GM12878 (cell line): ENCODE data around the gene PPP4C. TPM values are rescaled to one million over a fixed set of nuclear protein-coding genes. Genes with fewer than 3 reads are reported as not detected.

Experiments
- ATAC-seq: fragments of 200-7000 bp; cut with Tn5 transposase; 3 replicates; pipeline ENCODE4 v1.9.1; 2020; ENCODE audit warnings: mild to moderate bottlenecking, moderate library complexity
- BruUV-seq: library from RNA; stranded (reverse); fragments of 400-500 nt; replicated peaks from 2 replicates; lab custom pipeline; 2021; lab: Mats Ljungman, UMichigan
- CTCF ChIA-PET: fragments of 300-600 bp; sonication (Branson Sonifier 250); formaldehyde crosslinking; extraction: SDS; loops from one replicate; lab custom pipeline; 2021; ENCODE audit warnings: inconsistent platforms; lab: Yijun Ruan, JAX
- POLR2A ChIA-PET: fragments of 350-600 bp; formaldehyde crosslinking; extraction: SDS; loops from one replicate; lab custom pipeline; 2021; ENCODE audit warnings: inconsistent platforms; lab: Charles Lee
- RAD21 ChIA-PET: fragments of 300-600 bp; sonication (Branson Sonifier 250); formaldehyde crosslinking; loops from one replicate; lab custom pipeline; 2023; ENCODE audit warnings: antibody characterized with exemption; ENCODE audit not compliant: unreplicated experiment; lab: Charles Lee
- SMC1A ChIA-PET: fragments of 300-600 bp; sonication (Branson Sonifier 250); formaldehyde crosslinking; loops from one replicate; lab custom pipeline; 2023; ENCODE audit not compliant: unreplicated experiment, uncharacterized antibody; lab: Charles Lee
- DNase-seq: peaks from one replicate; pipeline ENCODE4 v3.0.0-alpha.2; 2011; ENCODE audit warnings: low read depth, low spot score
- FAIRE-seq: peaks from 3 replicates; lab custom pipeline; 2011; peaks lifted over from hg19 to GRCh38; lab: Jason Lieb, UNC
- H2AFZ ChIP-seq: 2 replicates; pipeline ENCODE4 v1.6.0; 2011; ENCODE audit warnings: low read depth, low read length, control low read depth; ENCODE audit not compliant: control insufficient read depth
- H3K27ac ChIP-seq: 2 replicates; pipeline ENCODE4 v1.5.1; 2011; ENCODE audit warnings: control low read depth; ENCODE audit not compliant: control insufficient read depth, insufficient read depth
- H3K27me3 ChIP-seq, 2 experiments: replicated peaks in 1 of 2; 2 replicates each; pipeline versions ENCODE4 v1.6.0 to v1.6.1; 2011; ENCODE audit warnings: low read length in 1 of 2; ENCODE audit not compliant: control insufficient read depth in 2 of 2, insufficient read depth in 2 of 2
- H3K36me3 ChIP-seq, 2 experiments: 2 replicates each; pipeline ENCODE4 v1.5.1; 2011; ENCODE audit warnings: low read length in 1 of 2; ENCODE audit not compliant: control insufficient read depth in 2 of 2, insufficient read depth in 2 of 2
- H3K4me1 ChIP-seq: 2 replicates; pipeline ENCODE4 v1.6.1; 2011; ENCODE audit warnings: mild to moderate bottlenecking, low read length, moderate library complexity, mixed read lengths; ENCODE audit not compliant: control insufficient read depth, insufficient read depth
- H3K4me2 ChIP-seq: 2 replicates; pipeline ENCODE4 v1.6.0; 2011; ENCODE audit warnings: control low read depth; ENCODE audit not compliant: control insufficient read depth, insufficient read depth
- H3K4me3 ChIP-seq: fragments of 200-600 bp; sonication (generic); 2 replicates; pipeline ENCODE4 v1.5.1; 2016
- H3K79me2 ChIP-seq: 2 replicates; pipeline ENCODE4 v1.6.0; 2011; ENCODE audit warnings: low read length; ENCODE audit not compliant: control insufficient read depth, insufficient read depth
- H3K9ac ChIP-seq: 2 replicates; pipeline ENCODE4 v1.8.0; 2011; ENCODE audit warnings: low read length, control low read depth, mixed read lengths; ENCODE audit not compliant: control insufficient read depth, insufficient read depth
- H3K9me3 ChIP-seq: replicated peaks from 3 replicates; pipeline ENCODE4 v1.5.1; 2011; ENCODE audit warnings: mild to moderate bottlenecking, low read length; ENCODE audit not compliant: control insufficient read depth, insufficient read depth
- H4K20me1 ChIP-seq: 2 replicates; pipeline ENCODE4 v1.6.0; 2011; ENCODE audit not compliant: control insufficient read depth, insufficient read depth
- ASH2L ChIP-seq: fragments of 300-600, 200-600 bp; sonication (generic); IDR thresholded peaks from 2 replicates; pipeline ENCODE4 v1.6.1; 2017; ENCODE audit warnings: low read depth, mild to moderate bottlenecking, borderline replicate concordance
- EGR1 ChIP-seq, 2 experiments: IDR thresholded peaks; 1 replicate in 1 of 2; 2 replicates in 1 of 2; pipeline ENCODE4 v1.6.1; 2011 to 2012; ENCODE audit warnings: low read depth in 2 of 2, low read length in 2 of 2, borderline replicate concordance in 1 of 2, mild to moderate bottlenecking in 1 of 2, moderate library complexity in 1 of 2
- ETV6 ChIP-seq, 2 experiments: fragments of 450-650 bp in 1 of 2; IDR thresholded peaks in 1 of 2; conservative IDR thresholded peaks in 1 of 2; 2 replicates each; pipeline ENCODE4 v1.6.1; 2014; ENCODE audit warnings: antibody characterized with exemption in 1 of 2, borderline replicate concordance in 1 of 2, low read depth in 1 of 2, mild to moderate bottlenecking in 1 of 2, moderate library complexity in 1 of 2
- IKZF2 ChIP-seq, 2 experiments: fragments of 450-650 bp; IDR thresholded peaks; 2 replicates each; pipeline ENCODE4 v1.6.1; 2017; ENCODE audit warnings: mild to moderate bottlenecking in 2 of 2, moderate library complexity in 2 of 2
- IRF4 ChIP-seq: IDR thresholded peaks from 2 replicates; pipeline ENCODE4 v1.6.1; 2011; ENCODE audit warnings: low read depth, low read length
- MYB ChIP-seq: fragments of 150-350 bp; IDR thresholded peaks from 2 replicates; pipeline ENCODE4 v1.6.1; 2014; ENCODE audit warnings: mild to moderate bottlenecking, low read depth, low read length, borderline replicate concordance
- NR2C1 ChIP-seq: fragments of 450-650 bp; IDR thresholded peaks from 2 replicates; pipeline ENCODE4 v1.6.1; 2017; ENCODE audit warnings: antibody characterized with exemption, mild to moderate bottlenecking, moderate library complexity
- NR2F1 ChIP-seq: fragments of 450-650 bp; conservative IDR thresholded peaks from 2 replicates; pipeline ENCODE4 v1.6.1; 2017; ENCODE audit warnings: mild to moderate bottlenecking
- WGBS: methylation state at CpG from one replicate; pipeline ENCODE4 v1.1.6; 2016; ENCODE audit warnings: low lambda C conversion rate; ENCODE audit not compliant: insufficient replicate concordance, insufficient coverage; ENCODE audit errors: missing lambda C conversion rate; 5-methylcytosine and 5-hydroxymethylcytosine counted together
- in situ Hi-C: fragments of 300-500 bp; cut with MboI; formaldehyde crosslinking; loops from 9 replicates; pipeline ENCODE4 v1.14.3; 2018; ENCODE audit warnings: mixed read lengths
- intact Hi-C: fragments of 100-400 bp; cut with micrococcal nuclease; formaldehyde crosslinking; loops from one replicate; pipeline ENCODE4 v1.14.2; 2022; ENCODE audit not compliant: unreplicated experiment
- polyA plus RNA-seq, 11 experiments: library from polyadenylated mRNA; depleted of rRNA in 4 of 11; unstranded in 6 of 11; stranded (reverse) in 5 of 11; fragments of >200 nt; fragmentation: Nextera tagmentation in 4 of 11; fragmentation: Illumina TruSeq in 1 of 11; extraction: Ambion mirVana in 4 of 11; extraction: Trizol in 1 of 11; gene quantifications; 1 replicate in 1 of 11; 2 replicates in 10 of 11; pipeline versions ENCODE4 v1.2.1 to v1.2.3, GENCODE V29; 2011 to 2016; ENCODE audit warnings: inconsistent platforms in 2 of 11, missing spikeins in 2 of 11, low read depth in 1 of 11
- total RNA-seq, 4 experiments: library from RNA; depleted of rRNA in 3 of 4; stranded (reverse); fragments of >200 nt in 3 of 4; fragmentation: Illumina TruSeq in 1 of 4; extraction: Trizol in 1 of 4; gene quantifications; 2 replicates each; pipeline versions ENCODE4 v1.2.1 to v1.2.3, GENCODE V29; 2013 to 2021
- TF ChIP-seq, protein P1 (sequence below): IDR thresholded peaks from 2 replicates; pipeline ENCODE4 v1.6.1; 2011; ENCODE audit warnings: low read depth, low read length, improper control_type of control experiment, borderline replicate concordance
- TF ChIP-seq, protein P2 (sequence below): IDR thresholded peaks from 2 replicates; pipeline ENCODE4 v1.6.1; 2012; ENCODE audit warnings: mild to moderate bottlenecking, low read depth, low read length
- TF ChIP-seq, protein P3 (sequence below): fragments of 450-650 bp; conservative IDR thresholded peaks from 2 replicates; pipeline ENCODE4 v1.6.1; 2017; ENCODE audit warnings: mild to moderate bottlenecking, moderate library complexity

Gene PPP4C
- total and polyA plus RNA-seq, 10 of the 15 experiments (the other 5 are each of a cell fraction or from before 2014, with no cell fraction given) = 2.7 to 240 (median 124) TPM

DNA sequence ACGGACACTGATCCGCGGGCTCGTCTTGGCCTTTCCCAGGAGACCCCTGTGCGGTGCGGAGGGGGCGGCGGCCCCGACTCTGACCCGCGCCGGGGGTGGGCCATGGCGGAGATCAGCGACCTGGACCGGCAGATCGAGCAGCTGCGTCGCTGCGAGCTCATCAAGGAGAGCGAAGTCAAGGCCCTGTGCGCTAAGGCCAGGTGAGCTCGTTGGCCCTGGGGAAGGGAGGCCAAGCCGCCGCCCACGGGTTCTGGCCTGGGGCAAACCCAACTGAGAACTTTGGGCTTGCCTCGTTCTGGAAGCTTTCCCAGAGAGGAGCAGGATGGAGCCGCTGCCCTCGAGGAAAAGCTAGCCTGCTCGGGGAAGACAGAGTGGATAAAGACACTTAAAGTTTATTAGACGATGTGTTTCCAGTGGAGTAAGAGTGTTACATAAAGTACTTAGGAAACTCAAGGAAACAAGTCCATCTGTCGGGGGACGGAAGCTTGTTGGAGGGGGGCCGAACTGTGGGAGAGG lies 540 bp downstream of the PPP4C start:
- ATAC-seq = peak; percentile 58
- no peak for DNase-seq
- ChIA-PET SMC1A (interaction anchor here (1.0 to 1.1 kb wide), 4 partner anchors 13 to 45 kb away, joined by 3 to 10 read pairs (median 3); partner anchors contain the start of gene TBX6), RAD21 (interaction anchor here (3.2 kb wide), 1 partner anchor 16 kb away, joined by 10 read pairs; the partner anchor contains the start of gene TBX6), POLR2A (interaction anchor here (0.5 to 3.8 kb wide), 5 partner anchors 11 to 107 kb away, joined by 3 to 35 read pairs (median 4); partner anchors contain the start of genes ALDOA, CORO1A, TBX6 and YPEL3), CTCF (interaction anchor here (0.7 to 3.6 kb wide), 5 partner anchors 10 to 265 kb away, joined by 3 to 30 read pairs (median 4); partner anchors contain the start of genes ALDOA and TBX6)
- no peaks in the 10 kb centered on the region for H3K9me3 ChIP-seq
- no peak for TF ChIP-seq IRF4
- 0 out of 2 replicates have a peak, but pooled peaks have one; percentile 14 for TF ChIP-seq NR2F1
- no peak for TF ChIP-seq MYB
- TF ChIP-seq, protein P1, sequence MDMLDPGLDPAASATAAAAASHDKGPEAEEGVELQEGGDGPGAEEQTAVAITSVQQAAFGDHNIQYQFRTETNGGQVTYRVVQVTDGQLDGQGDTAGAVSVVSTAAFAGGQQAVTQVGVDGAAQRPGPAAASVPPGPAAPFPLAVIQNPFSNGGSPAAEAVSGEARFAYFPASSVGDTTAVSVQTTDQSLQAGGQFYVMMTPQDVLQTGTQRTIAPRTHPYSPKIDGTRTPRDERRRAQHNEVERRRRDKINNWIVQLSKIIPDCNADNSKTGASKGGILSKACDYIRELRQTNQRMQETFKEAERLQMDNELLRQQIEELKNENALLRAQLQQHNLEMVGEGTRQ = no peak
- no peak for TF ChIP-seq IKZF2 (IDR thresholded peaks at IDR 0.05)
- TF ChIP-seq, protein P2, sequence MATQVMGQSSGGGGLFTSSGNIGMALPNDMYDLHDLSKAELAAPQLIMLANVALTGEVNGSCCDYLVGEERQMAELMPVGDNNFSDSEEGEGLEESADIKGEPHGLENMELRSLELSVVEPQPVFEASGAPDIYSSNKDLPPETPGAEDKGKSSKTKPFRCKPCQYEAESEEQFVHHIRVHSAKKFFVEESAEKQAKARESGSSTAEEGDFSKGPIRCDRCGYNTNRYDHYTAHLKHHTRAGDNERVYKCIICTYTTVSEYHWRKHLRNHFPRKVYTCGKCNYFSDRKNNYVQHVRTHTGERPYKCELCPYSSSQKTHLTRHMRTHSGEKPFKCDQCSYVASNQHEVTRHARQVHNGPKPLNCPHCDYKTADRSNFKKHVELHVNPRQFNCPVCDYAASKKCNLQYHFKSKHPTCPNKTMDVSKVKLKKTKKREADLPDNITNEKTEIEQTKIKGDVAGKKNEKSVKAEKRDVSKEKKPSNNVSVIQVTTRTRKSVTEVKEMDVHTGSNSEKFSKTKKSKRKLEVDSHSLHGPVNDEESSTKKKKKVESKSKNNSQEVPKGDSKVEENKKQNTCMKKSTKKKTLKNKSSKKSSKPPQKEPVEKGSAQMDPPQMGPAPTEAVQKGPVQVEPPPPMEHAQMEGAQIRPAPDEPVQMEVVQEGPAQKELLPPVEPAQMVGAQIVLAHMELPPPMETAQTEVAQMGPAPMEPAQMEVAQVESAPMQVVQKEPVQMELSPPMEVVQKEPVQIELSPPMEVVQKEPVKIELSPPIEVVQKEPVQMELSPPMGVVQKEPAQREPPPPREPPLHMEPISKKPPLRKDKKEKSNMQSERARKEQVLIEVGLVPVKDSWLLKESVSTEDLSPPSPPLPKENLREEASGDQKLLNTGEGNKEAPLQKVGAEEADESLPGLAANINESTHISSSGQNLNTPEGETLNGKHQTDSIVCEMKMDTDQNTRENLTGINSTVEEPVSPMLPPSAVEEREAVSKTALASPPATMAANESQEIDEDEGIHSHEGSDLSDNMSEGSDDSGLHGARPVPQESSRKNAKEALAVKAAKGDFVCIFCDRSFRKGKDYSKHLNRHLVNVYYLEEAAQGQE = no peak
- TF ChIP-seq, protein P3, sequence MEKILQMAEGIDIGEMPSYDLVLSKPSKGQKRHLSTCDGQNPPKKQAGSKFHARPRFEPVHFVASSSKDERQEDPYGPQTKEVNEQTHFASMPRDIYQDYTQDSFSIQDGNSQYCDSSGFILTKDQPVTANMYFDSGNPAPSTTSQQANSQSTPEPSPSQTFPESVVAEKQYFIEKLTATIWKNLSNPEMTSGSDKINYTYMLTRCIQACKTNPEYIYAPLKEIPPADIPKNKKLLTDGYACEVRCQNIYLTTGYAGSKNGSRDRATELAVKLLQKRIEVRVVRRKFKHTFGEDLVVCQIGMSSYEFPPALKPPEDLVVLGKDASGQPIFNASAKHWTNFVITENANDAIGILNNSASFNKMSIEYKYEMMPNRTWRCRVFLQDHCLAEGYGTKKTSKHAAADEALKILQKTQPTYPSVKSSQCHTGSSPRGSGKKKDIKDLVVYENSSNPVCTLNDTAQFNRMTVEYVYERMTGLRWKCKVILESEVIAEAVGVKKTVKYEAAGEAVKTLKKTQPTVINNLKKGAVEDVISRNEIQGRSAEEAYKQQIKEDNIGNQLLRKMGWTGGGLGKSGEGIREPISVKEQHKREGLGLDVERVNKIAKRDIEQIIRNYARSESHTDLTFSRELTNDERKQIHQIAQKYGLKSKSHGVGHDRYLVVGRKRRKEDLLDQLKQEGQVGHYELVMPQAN = 0 out of 2 replicates have a peak, but pooled peaks have one; percentile 12
- TF ChIP-seq ETV6 (conservative IDR thresholded peaks at IDR 0.05 in 1 of 2, IDR thresholded peaks at IDR 0.05 in 1 of 2; ENCODE audit: borderline replicate concordance in 1 of 2, low read depth in 1 of 2) = no peak
- TF ChIP-seq NR2C1 = no peak
- no peak for TF ChIP-seq ASH2L
- 0 out of 3 replicates have a peak, but pooled peaks of 1 of the 2 experiments have one; percentile 5 for TF ChIP-seq EGR1 (IDR thresholded peaks at IDR 0.05; ENCODE audit: borderline replicate concordance in 1 of 2, low read depth in 2 of 2, low read length in 2 of 2)
- H4K20me1 ChIP-seq = 0 out of 2 replicates have a peak, but pooled peaks cover 2% of the 10 kb centered on the region
- peak overlapping the region; percentile 97 for H3K9ac ChIP-seq
- FAIRE-seq = no peak
- 1% methylated on average over 33 of the region's 33 CpGs for WGBS
- H3K4me1 ChIP-seq = peaks cover 10% of the 10 kb centered on the region
- H3K79me2 ChIP-seq = peaks cover 40% of the 10 kb centered on the region
- intact Hi-C loops (no loop called here), in situ Hi-C loops (loop anchor here (25.0 kb wide), 1 partner anchor 1811 kb away; no protein-coding TSS in a partner anchor)
- no peaks in the 10 kb centered on the region for H3K27me3 ChIP-seq
- peak overlapping the region; percentile 84 for H3K27ac ChIP-seq
- H2AFZ ChIP-seq = no peak overlapping the region
- H3K4me2 ChIP-seq = peak overlapping the region; percentile 98
- peaks cover 11 to 13% of the 10 kb centered on the region in 2 experiments for H3K36me3 ChIP-seq
- peak overlapping the region; percentile 92 for H3K4me3 ChIP-seq
- no TSS peak for BruUV-seq
